Osteoblast (primary cell): ENCODE measurements around the gene CUX1. TPM values are rescaled to one million over a fixed set of nuclear protein-coding genes. Genes with fewer than 3 reads are reported as not detected.

ENCODE experiments used
- DNase-seq: peaks from one replicate; pipeline ENCODE4 v3.0.0; 2011; ENCODE audit warnings: low spot score, mixed read lengths; ENCODE audit not compliant: insufficient read length; ENCODE audit errors: missing footprints
- H2AFZ ChIP-seq: 2 replicates; pipeline ENCODE4 v1.6.0; 2011; ENCODE audit warnings: mild to moderate bottlenecking, low read length
- H3K27ac ChIP-seq: 2 replicates; pipeline ENCODE4 v1.5.1; 2011; ENCODE audit warnings: mild to moderate bottlenecking, low read depth, low read length, moderate library complexity
- H3K27me3 ChIP-seq: 2 replicates; pipeline ENCODE4 v1.6.0; 2012; ENCODE audit warnings: mild to moderate bottlenecking, control low read depth, inconsistent platforms, low read length, moderate library complexity; ENCODE audit not compliant: insufficient read depth
- H3K36me3 ChIP-seq: 2 replicates; pipeline ENCODE4 v1.5.1; 2011; ENCODE audit warnings: mild to moderate bottlenecking, low read length, control low read depth, moderate library complexity; ENCODE audit not compliant: insufficient read depth
- H3K4me1 ChIP-seq: 2 replicates; pipeline ENCODE4 v1.5.1; 2011; ENCODE audit warnings: mild to moderate bottlenecking, low read length, control low read depth, moderate library complexity; ENCODE audit not compliant: insufficient read depth
- H3K4me2 ChIP-seq: 2 replicates; pipeline ENCODE4 v1.6.0; 2011; ENCODE audit warnings: mild to moderate bottlenecking, low read length; ENCODE audit not compliant: insufficient read depth
- H3K4me3 ChIP-seq: fragments of 200-600 bp; sonication (generic); 3 replicates; pipeline ENCODE4 v1.5.1; 2012; ENCODE audit warnings: mild to moderate bottlenecking, low read length, inconsistent platforms; ENCODE audit not compliant: insufficient read depth
- H3K79me2 ChIP-seq: 2 replicates; pipeline ENCODE4 v1.6.0; 2012; ENCODE audit warnings: mild to moderate bottlenecking, low read length, control low read depth, inconsistent platforms; ENCODE audit not compliant: insufficient read depth
- H3K9me3 ChIP-seq: 2 replicates; pipeline ENCODE4 v1.5.1; 2011; ENCODE audit warnings: low read depth, low read length, control low read depth
- H4K20me1 ChIP-seq: 2 replicates; pipeline ENCODE4 v1.6.0; 2012; ENCODE audit warnings: mild to moderate bottlenecking, low read length, control low read depth; ENCODE audit not compliant: insufficient read depth
- CTCF ChIP-seq: IDR thresholded peaks from 2 replicates; pipeline ENCODE4 v1.5.1; 2011; ENCODE audit warnings: mild to moderate bottlenecking, low read depth, low read length, moderate library complexity; ENCODE audit errors: extremely low read depth
- total RNA-seq: library from RNA; depleted of rRNA; stranded (reverse); fragments of >200 nt; gene quantifications from 2 replicates; pipeline ENCODE4 v1.2.3, GENCODE V29; 2012

CUX1 gene
- total RNA-seq, 1 donor, result 41.6 TPM

DNA sequence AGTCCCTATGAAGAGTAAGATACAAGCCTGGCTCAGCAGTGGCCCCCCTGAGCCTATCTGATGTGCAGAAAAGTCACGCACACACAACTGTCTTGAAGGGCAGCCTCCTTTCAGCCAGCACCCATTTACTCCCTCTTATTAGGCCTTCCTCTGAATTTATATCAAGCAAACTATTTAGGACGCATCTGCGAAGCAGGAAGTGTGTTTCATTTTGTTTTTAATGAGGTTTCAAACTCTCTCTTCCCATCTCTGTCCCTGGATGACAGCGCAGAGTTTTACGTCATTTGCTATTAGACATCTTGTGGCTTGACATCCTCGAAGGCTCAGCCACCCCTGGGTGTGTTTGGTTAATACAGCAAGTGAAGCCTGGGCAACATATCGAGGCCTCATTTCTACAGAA, 79.5 kb downstream of the CUX1 start:
- no peaks in the 10 kb centered on the region for H3K36me3 ChIP-seq
- H2AFZ ChIP-seq, result no peak overlapping the region
- peaks cover 20% of the 10 kb centered on the region for H3K4me1 ChIP-seq
- no peak for DNase-seq
- no peak overlapping the region for H3K27ac ChIP-seq
- no peak for TF ChIP-seq CTCF
- no peaks in the 10 kb centered on the region for H3K27me3 ChIP-seq
- H3K4me3 ChIP-seq, result no peak overlapping the region
- H3K79me2 ChIP-seq, result peaks cover 66% of the 10 kb centered on the region
- H3K9me3 ChIP-seq, result no peaks in the 10 kb centered on the region
- no peak overlapping the region for H3K4me2 ChIP-seq
- peaks cover 53% of the 10 kb centered on the region for H4K20me1 ChIP-seq

- H3K4me1 ChIP-seq, result peaks cover 23% of the 10 kb centered on the region
- no peak overlapping the region for H3K4me2 ChIP-seq
- H3K27me3 ChIP-seq, result no peaks in the 10 kb centered on the region
- no peak overlapping the region for H3K27ac ChIP-seq
- no peak overlapping the region for H2AFZ ChIP-seq
- H3K36me3 ChIP-seq, result no peaks in the 10 kb centered on the region
- DNase-seq, result no peak
- peaks cover 62% of the 10 kb centered on the region for H4K20me1 ChIP-seq
- H3K9me3 ChIP-seq, result no peaks in the 10 kb centered on the region
- no peak overlapping the region for H3K4me3 ChIP-seq
- peaks cover 69% of the 10 kb centered on the region for H3K79me2 ChIP-seq
- no peak for TF ChIP-seq CTCF
Observed at GRCh38 chr7:101898106-101898505, 80.7 kb downstream of the CUX1 start.

GRCh38 chr7:101899616-101900015, 82.2 kb downstream of the CUX1 start:
- H3K79me2 ChIP-seq, result peaks cover 65% of the 10 kb centered on the region

DNA sequence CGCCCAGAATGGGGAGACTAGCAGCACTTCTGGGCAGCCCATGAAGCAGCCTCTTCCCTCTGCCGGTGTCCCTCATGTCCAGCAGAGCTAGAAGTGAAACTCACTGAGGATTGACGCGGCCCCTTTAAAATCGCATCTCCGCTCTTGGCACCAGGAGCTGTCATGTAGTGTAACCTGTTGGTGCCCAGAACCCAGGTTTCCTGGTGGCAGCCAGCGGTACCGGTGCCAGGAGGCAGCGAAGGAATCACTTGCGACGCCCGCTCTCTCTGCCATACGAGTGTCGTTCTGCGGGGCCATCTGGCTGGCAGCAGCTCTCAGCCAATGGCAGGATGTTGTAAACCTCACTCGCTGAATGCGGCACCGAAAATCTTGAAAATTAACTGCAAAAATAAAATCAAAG, 82.7 kb downstream of the CUX1 start:
- Histone ChIP-seq H3K4me1 (peaks cover 23% of the 10 kb centered on the region), H3K9me3 (no peaks in the 10 kb centered on the region), H2AFZ (peak overlapping the region; percentile 86), H3K27me3 (no peaks in the 10 kb centered on the region), H3K36me3 (no peaks in the 10 kb centered on the region), H4K20me1 (peaks cover 61% of the 10 kb centered on the region), H3K27ac (peak overlapping the region; percentile 59), H3K79me2 (peaks cover 67% of the 10 kb centered on the region), H3K4me3 (peak overlapping the region; percentile 80), H3K4me2 (peak overlapping the region; percentile 88)
- no peak for TF ChIP-seq CTCF
- DNase-seq, result peak; percentile 91

More at GRCh38 chr7:101899616-101900015, 82.2 kb downstream of the CUX1 start:
- peak overlapping the region; percentile 80 for H3K4me3 ChIP-seq
- no peaks in the 10 kb centered on the region for H3K9me3 ChIP-seq
- peaks cover 23% of the 10 kb centered on the region for H3K4me1 ChIP-seq
- no peak for DNase-seq
- H2AFZ ChIP-seq, result peak overlapping the region; percentile 86
- peaks cover 59% of the 10 kb centered on the region for H4K20me1 ChIP-seq
- no peaks in the 10 kb centered on the region for H3K27me3 ChIP-seq
- H3K27ac ChIP-seq, result peak overlapping the region; percentile 59
- no peaks in the 10 kb centered on the region for H3K36me3 ChIP-seq
- no peak for TF ChIP-seq CTCF
- H3K4me2 ChIP-seq, result peak overlapping the region; percentile 88
